HEK293 (cell line): ENCODE data around the gene RBCK1.

Experiments
- CTCF ChIP-seq: fragments of 450-650 bp; formaldehyde crosslinking; IDR thresholded peaks from 2 replicates; pipeline ENCODE4 v1.5.1; 2016; ENCODE audit warnings: missing biosample characterization, missing genetic modification characterization
- GLI2 ChIP-seq: fragments of 450-650 bp; formaldehyde crosslinking; IDR thresholded peaks from 2 replicates; pipeline ENCODE4; 2017; ENCODE audit warnings: missing biosample characterization, missing genetic modification characterization, low read depth, borderline replicate concordance
- KLF8 ChIP-seq: fragments of 450-650 bp; formaldehyde crosslinking; IDR thresholded peaks from 2 replicates; pipeline ENCODE4 v1.5.1; 2016; ENCODE audit warnings: missing biosample characterization, missing genetic modification characterization
- PRDM1 ChIP-seq: fragments of 450-650 bp; formaldehyde crosslinking; IDR thresholded peaks from 2 replicates; pipeline ENCODE4; 2016; ENCODE audit warnings: missing biosample characterization, missing genetic modification characterization
- SALL2 ChIP-seq: fragments of 450-650 bp; formaldehyde crosslinking; IDR thresholded peaks from 2 replicates; pipeline ENCODE4 v1.5.0; 2017; ENCODE audit warnings: missing biosample characterization, mild to moderate bottlenecking, missing genetic modification characterization, borderline replicate concordance
- SCRT2 ChIP-seq: fragments of 450-650 bp; formaldehyde crosslinking; IDR thresholded peaks from 2 replicates; pipeline ENCODE4 v1.5.1; 2016; ENCODE audit warnings: missing biosample characterization, missing genetic modification characterization
- SP2 ChIP-seq: fragments of 450-650 bp; formaldehyde crosslinking; IDR thresholded peaks from 2 replicates; pipeline ENCODE4 v1.5.1; 2016; ENCODE audit warnings: missing biosample characterization, missing genetic modification characterization
- SP3 ChIP-seq: fragments of 450-650 bp; formaldehyde crosslinking; IDR thresholded peaks from 2 replicates; pipeline ENCODE4 v1.5.1; 2016; ENCODE audit warnings: missing biosample characterization, missing genetic modification characterization
- SP7 ChIP-seq: fragments of 450-650 bp; formaldehyde crosslinking; IDR thresholded peaks from 2 replicates; pipeline ENCODE4 v1.5.1; 2016; ENCODE audit warnings: missing biosample characterization, missing genetic modification characterization
- TRIM28 ChIP-seq: IDR thresholded peaks from 2 replicates; pipeline ENCODE4 v1.6.1; 2011; ENCODE audit warnings: low read length, control low read depth, borderline replicate concordance
- ZBTB21 ChIP-seq: fragments of 450-650 bp; formaldehyde crosslinking; IDR thresholded peaks from 2 replicates; pipeline ENCODE4 v1.5.1; 2017; ENCODE audit warnings: missing biosample characterization, missing genetic modification characterization
- ZNF133 ChIP-seq: fragments of 450-650 bp; formaldehyde crosslinking; IDR thresholded peaks from 2 replicates; pipeline ENCODE4 v1.5.1; 2016; ENCODE audit warnings: missing biosample characterization, missing genetic modification characterization
- ZNF146 ChIP-seq: fragments of 450-650 bp; formaldehyde crosslinking; IDR thresholded peaks from 2 replicates; pipeline ENCODE4 v1.5.1; 2016; ENCODE audit warnings: missing biosample characterization, missing genetic modification characterization
- ZNF202 ChIP-seq: fragments of 450-650 bp; formaldehyde crosslinking; IDR thresholded peaks from 2 replicates; pipeline ENCODE4 v1.5.1; 2016; ENCODE audit warnings: missing biosample characterization, missing genetic modification characterization, borderline replicate concordance
- ZNF248 ChIP-seq: fragments of 450-650 bp; formaldehyde crosslinking; IDR thresholded peaks from 2 replicates; pipeline ENCODE4 v1.5.1; 2017; ENCODE audit warnings: missing biosample characterization, missing genetic modification characterization
- ZNF302 ChIP-seq: fragments of 450-650 bp; formaldehyde crosslinking; IDR thresholded peaks from 2 replicates; pipeline ENCODE4 v1.5.1; 2016; ENCODE audit warnings: missing biosample characterization, missing genetic modification characterization, low read depth
- ZNF311 ChIP-seq: fragments of 450-650 bp; formaldehyde crosslinking; IDR thresholded peaks from 2 replicates; pipeline ENCODE4 v1.5.1; 2017; ENCODE audit warnings: missing biosample characterization, missing genetic modification characterization, borderline replicate concordance
- ZNF398 ChIP-seq: fragments of 450-650 bp; formaldehyde crosslinking; IDR thresholded peaks from 2 replicates; pipeline ENCODE4 v1.5.1; 2017; ENCODE audit warnings: missing biosample characterization, missing genetic modification characterization
- ZNF404 ChIP-seq: fragments of 450-650 bp; formaldehyde crosslinking; IDR thresholded peaks from 2 replicates; pipeline ENCODE4 v1.5.1; 2017; ENCODE audit warnings: missing biosample characterization, missing genetic modification characterization
- ZNF521 ChIP-seq: fragments of 450-650 bp; formaldehyde crosslinking; IDR thresholded peaks from 2 replicates; pipeline ENCODE4 v1.5.1; 2017; ENCODE audit warnings: missing biosample characterization, mild to moderate bottlenecking, missing genetic modification characterization
- ZNF571 ChIP-seq: fragments of 450-650 bp; formaldehyde crosslinking; IDR thresholded peaks from 2 replicates; pipeline ENCODE4 v1.5.0; 2017; ENCODE audit warnings: missing biosample characterization, missing genetic modification characterization
- ZNF596 ChIP-seq: fragments of 450-650 bp; IDR thresholded peaks from 2 replicates; pipeline ENCODE4 v1.5.0; 2018; ENCODE audit warnings: missing biosample characterization, mild to moderate bottlenecking, missing genetic modification characterization, moderate library complexity
- ZNF610 ChIP-seq: fragments of 450-650 bp; formaldehyde crosslinking; IDR thresholded peaks from 2 replicates; pipeline ENCODE4 v1.5.1; 2016; ENCODE audit warnings: missing biosample characterization, missing genetic modification characterization, borderline replicate concordance
- ZNF623 ChIP-seq: fragments of 450-650 bp; formaldehyde crosslinking; IDR thresholded peaks from 2 replicates; pipeline ENCODE4 v1.5.1; 2016; ENCODE audit warnings: missing biosample characterization, missing genetic modification characterization
- ZNF654 ChIP-seq: fragments of 450-650 bp; formaldehyde crosslinking; IDR thresholded peaks from 2 replicates; pipeline ENCODE4 v1.5.1; 2016; ENCODE audit warnings: low read depth, missing biosample characterization, missing genetic modification characterization
- ZNF660 ChIP-seq: fragments of 450-650 bp; IDR thresholded peaks from 2 replicates; pipeline ENCODE4 v1.5.1; 2018; ENCODE audit warnings: missing biosample characterization, mild to moderate bottlenecking, missing genetic modification characterization
- ZNF664 ChIP-seq: fragments of 450-650 bp; formaldehyde crosslinking; IDR thresholded peaks from 2 replicates; pipeline ENCODE4 v1.5.1; 2016; ENCODE audit warnings: missing biosample characterization, missing genetic modification characterization
- ZNF76 ChIP-seq: fragments of 450-650 bp; formaldehyde crosslinking; IDR thresholded peaks from 2 replicates; pipeline ENCODE4; 2016; ENCODE audit warnings: low read depth, missing biosample characterization, missing genetic modification characterization, borderline replicate concordance
- ZSCAN4 ChIP-seq: fragments of 450-650 bp; formaldehyde crosslinking; IDR thresholded peaks from 2 replicates; pipeline ENCODE4 v1.5.1; 2017; ENCODE audit warnings: missing biosample characterization, missing genetic modification characterization
- TF ChIP-seq, protein P1 (sequence below): fragments of 450-650 bp; formaldehyde crosslinking; IDR thresholded peaks from 2 replicates; pipeline ENCODE4 v1.5.1; 2017; ENCODE audit warnings: missing biosample characterization, missing genetic modification characterization
- TF ChIP-seq, protein P2 (sequence below): sonication (generic); formaldehyde crosslinking; IDR thresholded peaks from 2 replicates; pipeline ENCODE4 v1.8.1; 2022; ENCODE audit warnings: mild to moderate bottlenecking, moderate library complexity, missing genetic modification reagents
- TF ChIP-seq, protein P3 (sequence below): fragments of 450-650 bp; formaldehyde crosslinking; IDR thresholded peaks from 2 replicates; pipeline ENCODE4 v1.5.1; 2016; ENCODE audit warnings: missing biosample characterization, missing genetic modification characterization

Gene RBCK1

DNA sequence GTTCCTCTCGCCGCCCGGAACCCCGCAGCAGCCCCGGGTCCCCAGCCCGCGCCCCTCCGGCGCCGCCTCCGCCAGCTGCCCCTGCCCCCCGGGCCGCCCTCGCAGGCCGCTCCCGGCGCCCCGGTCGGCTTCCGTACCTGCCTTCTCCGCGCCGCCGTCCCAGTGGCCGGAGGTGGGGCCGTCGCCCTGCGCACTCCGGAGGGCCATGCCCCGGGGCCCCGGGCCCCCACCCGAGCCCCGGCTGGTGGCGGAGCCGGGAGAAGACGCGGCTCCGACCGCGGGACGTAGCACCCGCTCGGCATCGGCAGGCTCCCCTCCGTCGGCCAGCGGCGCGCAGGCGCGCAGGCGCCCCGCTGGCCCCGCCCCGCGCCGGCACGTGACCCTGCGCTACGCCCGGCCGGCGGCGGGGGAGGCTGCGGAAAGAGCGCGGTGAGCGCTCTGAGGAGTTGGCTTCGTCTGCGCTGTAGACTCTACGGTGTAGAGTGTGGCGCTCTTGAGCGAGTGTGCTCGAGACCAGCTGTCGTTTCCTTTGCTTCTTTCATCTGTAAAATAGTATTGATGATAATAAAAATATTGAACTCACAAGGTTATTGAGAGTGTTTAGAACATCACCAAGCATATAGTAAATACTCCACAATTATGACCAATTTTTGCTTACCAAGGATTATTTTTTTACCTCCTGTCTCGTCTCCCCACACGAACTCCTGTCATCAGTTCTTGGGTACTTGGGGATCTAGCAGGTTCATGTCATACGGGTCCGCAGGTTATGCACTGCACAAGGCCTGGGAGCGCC is 54.3 kb downstream of the RBCK1 start, which contains the start of gene TBC1D20 (continued):
- TF ChIP-seq ZNF398 (no peak), ZNF610 (tag by site-specific recombination) (0 out of 2 replicates have a peak, but pooled peaks have one; percentile 30), PRDM1 (tag by site-specific recombination) (no peak), ZNF311 (tag by site-specific recombination) (no peak), ZNF76 (tag by site-specific recombination) (no peak), SALL2 (no peak), ZNF660 (tag by site-specific recombination) (0 out of 2 replicates have a peak, but pooled peaks have one; percentile 60), KLF8 (tag by site-specific recombination) (peak; percentile 15; the same call in 1 of the 2 replicates), ZNF664 (tag by site-specific recombination) (no peak), ZBTB21 (tag by site-specific recombination) (no peak), ZNF404 (tag by site-specific recombination) (no peak), SP2 (tag by site-specific recombination) (no peak), GLI2 (tag by site-specific recombination) (no peak), ZNF248 (tag by site-specific recombination) (no peak), ZNF596 (peak; percentile 54; the same call in 1 of the 2 replicates), ZNF302 (tag by site-specific recombination) (no peak), SP7 (peak; percentile 42; the same call in 1 of the 2 replicates), ZNF623 (tag by site-specific recombination) (no peak), ZNF571 (tag by site-specific recombination) (no peak), ZNF654 (no peak), ZNF146 (tag by site-specific recombination) (no peak), ZSCAN4 (tag by site-specific recombination) (no peak), TRIM28 (peak; percentile 37; the same call in 1 of the 2 replicates), SCRT2 (tag by site-specific recombination) (no peak), ZNF133 (no peak), SP3 (tag by site-specific recombination) (0 out of 2 replicates have a peak, but pooled peaks have one; percentile 3), ZNF521 (tag by site-specific recombination) (no peak), ZNF202 (tag by site-specific recombination) (no peak), CTCF (tag by site-specific recombination) (peak; percentile 48)
- TF ChIP-seq, protein P1, sequence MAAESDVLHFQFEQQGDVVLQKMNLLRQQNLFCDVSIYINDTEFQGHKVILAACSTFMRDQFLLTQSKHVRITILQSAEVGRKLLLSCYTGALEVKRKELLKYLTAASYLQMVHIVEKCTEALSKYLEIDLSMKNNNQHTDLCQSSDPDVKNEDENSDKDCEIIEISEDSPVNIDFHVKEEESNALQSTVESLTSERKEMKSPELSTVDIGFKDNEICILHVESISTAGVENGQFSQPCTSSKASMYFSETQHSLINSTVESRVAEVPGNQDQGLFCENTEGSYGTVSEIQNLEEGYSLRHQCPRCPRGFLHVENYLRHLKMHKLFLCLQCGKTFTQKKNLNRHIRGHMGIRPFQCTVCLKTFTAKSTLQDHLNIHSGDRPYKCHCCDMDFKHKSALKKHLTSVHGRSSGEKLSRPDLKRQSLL: no peak
- TF ChIP-seq, protein P2, sequence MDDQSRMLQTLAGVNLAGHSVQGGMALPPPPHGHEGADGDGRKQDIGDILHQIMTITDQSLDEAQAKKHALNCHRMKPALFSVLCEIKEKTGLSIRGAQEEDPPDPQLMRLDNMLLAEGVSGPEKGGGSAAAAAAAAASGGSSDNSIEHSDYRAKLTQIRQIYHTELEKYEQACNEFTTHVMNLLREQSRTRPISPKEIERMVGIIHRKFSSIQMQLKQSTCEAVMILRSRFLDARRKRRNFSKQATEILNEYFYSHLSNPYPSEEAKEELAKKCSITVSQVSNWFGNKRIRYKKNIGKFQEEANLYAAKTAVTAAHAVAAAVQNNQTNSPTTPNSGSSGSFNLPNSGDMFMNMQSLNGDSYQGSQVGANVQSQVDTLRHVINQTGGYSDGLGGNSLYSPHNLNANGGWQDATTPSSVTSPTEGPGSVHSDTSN (CRISPR knock-in tag): 0 out of 2 replicates have a peak, but pooled peaks have one; percentile 15
- TF ChIP-seq, protein P3, sequence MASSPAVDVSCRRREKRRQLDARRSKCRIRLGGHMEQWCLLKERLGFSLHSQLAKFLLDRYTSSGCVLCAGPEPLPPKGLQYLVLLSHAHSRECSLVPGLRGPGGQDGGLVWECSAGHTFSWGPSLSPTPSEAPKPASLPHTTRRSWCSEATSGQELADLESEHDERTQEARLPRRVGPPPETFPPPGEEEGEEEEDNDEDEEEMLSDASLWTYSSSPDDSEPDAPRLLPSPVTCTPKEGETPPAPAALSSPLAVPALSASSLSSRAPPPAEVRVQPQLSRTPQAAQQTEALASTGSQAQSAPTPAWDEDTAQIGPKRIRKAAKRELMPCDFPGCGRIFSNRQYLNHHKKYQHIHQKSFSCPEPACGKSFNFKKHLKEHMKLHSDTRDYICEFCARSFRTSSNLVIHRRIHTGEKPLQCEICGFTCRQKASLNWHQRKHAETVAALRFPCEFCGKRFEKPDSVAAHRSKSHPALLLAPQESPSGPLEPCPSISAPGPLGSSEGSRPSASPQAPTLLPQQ (tag by site-specific recombination): no peak
